Left renal cortex interstitium (tissue), 4 donors: Measurements from ENCODE around the gene EFNB1. TPM values are rescaled to one million over a fixed set of nuclear protein-coding genes. Genes with fewer than 3 reads are reported as not detected.
A peak's percentile ranks its signal among the peaks of the same experiment; 100 is the strongest.

Experiments
- DNase-seq, 4 donors: peaks; one replicate each; pipeline ENCODE4 v3.0.0-alpha.2; 2013; ENCODE audit warnings: low read depth in 4 of 4, low spot score in 2 of 4, missing footprints in 1 of 4
- polyA plus RNA-seq, 4 donors: library from polyadenylated mRNA; unstranded; fragments of 120-200 nt; gene quantifications; one replicate each; pipeline ENCODE4 v1.2.1, GENCODE V29; 2013; ENCODE audit not compliant: insufficient read length in 4 of 4

EFNB1 gene
- polyA plus RNA-seq, 4 donors: 101 to 167 (median 126) TPM

GRCh38 chrX:68842781-68843581 lies 14.2 kb downstream of the EFNB1 start:
- no peak for DNase-seq

GRCh38 chrX:68843992-68844391 lies 15.2 kb downstream of the EFNB1 start:
- no peak for DNase-seq

GRCh38 chrX:68844581-68844980 lies 15.8 kb downstream of the EFNB1 start:
- no peak for DNase-seq

- DNase-seq: no peak
These were observed 17.7 kb downstream of the EFNB1 start for GRCh38 chrX:68846536-68846935.

- DNase-seq: no peak
These were observed 18.4 kb downstream of the EFNB1 start for GRCh38 chrX:68847172-68847571.

GRCh38 chrX:68848189-68848940 lies 19.5 kb downstream of the EFNB1 start:
- DNase-seq: no peak

- no peak for DNase-seq
These were observed 22.3 kb downstream of the EFNB1 start for GRCh38 chrX:68851082-68851481.

- DNase-seq: no peak
These were observed 23.2 kb downstream of the EFNB1 start for GRCh38 chrX:68852046-68852445.

GRCh38 chrX:68853665-68854251 lies 24.9 kb downstream of the EFNB1 start:
- no peak for DNase-seq

GRCh38 chrX:68865300-68865699 lies 36.5 kb downstream of the EFNB1 start:
- no peak for DNase-seq

- DNase-seq: no peak
These were observed 37.1 kb downstream of the EFNB1 start for GRCh38 chrX:68865926-68866325.

GRCh38 chrX:68867458-68868112 lies 38.8 kb downstream of the EFNB1 start:
- peak in 2 of 4 donors; percentile 26 to 34 for DNase-seq

- DNase-seq: no peak
These were observed 39.5 kb downstream of the EFNB1 start for GRCh38 chrX:68868316-68868715.

- no peak for DNase-seq
These were observed 40.3 kb downstream of the EFNB1 start for GRCh38 chrX:68868902-68869800.

GRCh38 chrX:68870357-68870756 lies 41.5 kb downstream of the EFNB1 start:
- no peak for DNase-seq

- DNase-seq: no peak
These were observed 43.4 kb downstream of the EFNB1 start for GRCh38 chrX:68872171-68872570.

GRCh38 chrX:68874076-68874475 lies 45.3 kb downstream of the EFNB1 start:
- DNase-seq: no peak

- DNase-seq: no peak
These were observed 47.9 kb downstream of the EFNB1 start for GRCh38 chrX:68876731-68877130.

GRCh38 chrX:68877606-68878005 lies 48.8 kb downstream of the EFNB1 start:
- DNase-seq: no peak
